Measurements from ENCODE around the gene SPATA18.
"Not testable (repeated sequence)": the region's sequence is repeated elsewhere in the genome, so short reads cannot be mapped to it uniquely, and the experiment has no call there.

The SPATA18 gene

DNA sequence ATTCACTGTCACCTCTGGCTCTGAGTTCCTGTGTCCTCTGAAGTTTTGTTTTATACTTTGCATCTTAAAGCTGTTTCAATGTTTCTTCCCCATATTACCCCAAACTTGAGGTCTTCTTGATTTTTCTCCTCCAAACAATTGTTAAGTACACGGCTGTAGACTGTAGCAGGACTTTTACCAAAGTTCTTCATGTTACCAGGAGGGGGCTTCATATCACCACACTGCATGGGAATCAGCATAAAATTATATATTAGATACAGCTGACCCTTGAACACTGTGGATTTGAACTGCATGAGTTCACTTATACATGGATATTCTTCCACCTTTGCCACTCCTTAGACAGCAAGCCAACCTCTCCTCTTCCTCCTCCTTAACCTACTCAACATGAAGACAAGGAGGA, 56.6 kb downstream of the SPATA18 start:
- no peak for DNase-seq

DNA sequence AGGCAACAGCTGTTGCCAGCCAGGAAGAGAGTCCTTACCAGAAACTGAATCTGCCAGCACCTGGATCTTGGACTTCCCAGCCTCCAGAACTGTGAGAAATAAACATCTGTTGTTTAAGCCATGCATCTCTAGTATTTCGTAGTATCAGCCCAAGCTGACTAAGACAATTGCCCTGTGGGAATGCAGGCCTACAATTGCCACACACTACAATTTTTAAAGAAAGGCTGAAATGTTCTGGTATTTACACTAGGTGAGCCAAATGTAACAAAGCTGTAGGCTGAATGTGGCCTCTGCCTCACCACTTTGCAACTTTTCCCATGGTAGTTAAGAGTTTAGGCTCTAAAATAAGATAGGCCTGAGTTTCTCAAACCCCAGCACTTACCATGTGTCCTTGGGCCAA, 59.1 kb downstream of the SPATA18 start:
- no peak for DNase-seq

GRCh38 chr4:52111995-52112394, 60.9 kb downstream of the SPATA18 start:
- DNase-seq, result no peak

- no peak for DNase-seq
These were observed 61.3 kb downstream of the SPATA18 start for GRCh38 chr4:52112411-52112810.

DNA sequence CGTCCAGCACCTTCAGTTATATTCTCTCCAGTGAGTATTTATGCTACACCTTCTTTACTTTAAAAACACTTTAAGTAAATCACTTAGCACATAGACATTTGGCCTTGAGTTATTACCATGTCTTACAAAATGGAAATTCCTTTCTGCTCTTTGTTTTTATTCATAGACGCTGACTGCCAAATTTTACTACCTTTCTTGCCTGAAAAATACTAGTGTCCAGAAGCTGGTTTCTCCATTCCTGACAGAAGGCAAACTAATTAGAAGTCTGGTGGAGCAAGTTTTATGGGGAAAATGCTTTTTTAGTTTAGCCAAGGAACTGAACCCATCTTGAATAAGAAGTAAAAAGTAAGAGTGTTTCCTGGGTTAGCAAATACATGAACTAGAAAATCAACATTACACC, 65.5 kb downstream of the SPATA18 start:
- no peak for DNase-seq

DNA sequence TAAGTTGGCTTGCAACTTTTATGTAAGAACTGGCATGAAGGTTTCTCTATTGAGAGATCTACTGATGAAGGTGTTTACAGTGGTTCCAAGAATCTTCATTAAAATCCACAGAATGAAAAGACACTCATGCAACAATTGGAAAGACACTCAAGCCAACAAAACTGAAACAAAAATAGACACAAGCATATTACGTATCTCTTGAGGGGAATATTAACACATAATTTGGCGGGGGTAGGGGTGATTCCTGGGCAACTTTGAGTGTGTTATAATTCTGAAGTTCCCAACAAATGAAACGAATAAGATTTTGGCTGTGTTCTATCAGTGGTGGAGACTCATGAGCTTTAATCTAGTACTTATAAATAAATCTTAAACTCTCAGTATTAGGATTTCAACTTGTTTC, 75.1 kb downstream of the SPATA18 start:
- no peak for DNase-seq

GRCh38 chr4:52126966-52127365, 75.9 kb downstream of the SPATA18 start:
- DNase-seq, result no peak

DNA sequence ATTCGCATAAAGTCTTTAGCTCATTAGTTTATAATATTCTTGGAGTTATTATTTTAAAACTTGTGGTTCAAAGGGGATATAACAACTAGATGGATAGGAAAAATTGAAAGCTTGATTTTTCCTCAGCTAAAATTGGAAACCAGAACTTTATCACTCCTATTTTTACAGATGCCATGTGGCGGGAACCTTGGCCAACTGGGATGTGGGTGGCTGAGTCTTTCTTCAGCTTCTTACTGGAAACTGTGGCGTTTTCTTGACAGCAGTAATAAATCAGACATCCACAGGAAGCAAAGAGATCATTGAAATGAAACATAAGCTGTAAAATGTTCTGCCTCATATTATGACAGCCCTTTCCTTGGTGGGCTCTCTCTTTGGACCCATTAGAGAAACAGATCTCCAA, 84.1 kb downstream of the SPATA18 start:
- no peak for DNase-seq

DNA sequence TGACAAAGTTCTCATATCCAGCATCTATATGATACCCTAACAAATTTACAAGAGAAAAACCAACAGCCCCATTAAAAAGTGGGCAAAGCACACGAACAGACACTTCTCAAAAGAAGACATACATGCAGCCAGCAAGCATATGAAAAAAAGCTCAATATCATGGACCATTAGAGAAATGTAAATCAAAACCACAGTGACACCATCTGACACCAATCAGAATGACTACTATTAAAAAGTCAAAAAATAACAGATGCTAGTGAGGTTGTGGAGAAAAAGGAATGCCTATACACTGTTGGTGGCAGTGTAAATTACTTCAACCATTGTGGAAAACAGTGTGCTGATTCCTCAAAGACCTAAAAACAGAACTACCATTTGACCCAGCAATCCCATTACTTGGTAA, 86.0 kb downstream of the SPATA18 start:
- not testable (repeated sequence) for DNase-seq

DNA sequence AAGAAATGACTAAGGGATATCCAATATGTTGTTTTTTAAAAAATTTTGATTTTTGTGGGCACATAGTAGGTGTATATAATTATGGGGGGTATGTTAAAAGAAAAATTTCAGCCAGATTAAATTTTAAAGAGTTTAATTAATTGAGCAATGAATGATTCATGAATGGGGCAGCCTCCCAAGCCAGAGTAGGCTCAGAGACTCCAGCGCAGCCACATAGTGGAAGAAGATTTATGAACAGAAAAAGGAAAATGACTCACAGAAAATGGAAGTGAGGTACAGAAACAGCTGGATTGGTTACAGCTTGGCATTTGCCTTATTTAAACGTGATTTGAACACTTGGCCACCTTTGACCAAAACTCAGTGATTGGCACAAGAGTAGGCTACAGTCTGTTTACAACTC, 91.7 kb downstream of the SPATA18 start:
- DNase-seq, result no peak

DNA sequence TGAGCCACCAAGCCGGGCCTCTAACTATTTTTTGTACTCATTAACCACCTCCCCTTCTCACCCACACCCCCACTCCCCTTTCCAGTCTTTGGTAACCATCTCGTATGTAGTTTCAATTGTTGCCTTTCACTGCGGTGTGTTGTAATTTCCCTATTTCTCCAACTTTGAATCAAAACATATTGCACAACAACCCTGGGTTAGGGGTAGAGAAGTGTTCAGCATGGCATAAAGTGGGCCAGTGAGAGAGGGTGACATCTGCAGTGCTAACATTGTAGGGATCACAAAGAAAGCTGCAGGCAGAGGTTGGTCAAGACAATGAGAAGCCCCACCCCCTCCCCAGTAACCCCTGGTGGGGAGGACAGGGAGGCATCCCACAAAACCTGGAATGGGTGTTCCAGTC, 92.7 kb downstream of the SPATA18 start:
- DNase-seq, result no peak

DNA sequence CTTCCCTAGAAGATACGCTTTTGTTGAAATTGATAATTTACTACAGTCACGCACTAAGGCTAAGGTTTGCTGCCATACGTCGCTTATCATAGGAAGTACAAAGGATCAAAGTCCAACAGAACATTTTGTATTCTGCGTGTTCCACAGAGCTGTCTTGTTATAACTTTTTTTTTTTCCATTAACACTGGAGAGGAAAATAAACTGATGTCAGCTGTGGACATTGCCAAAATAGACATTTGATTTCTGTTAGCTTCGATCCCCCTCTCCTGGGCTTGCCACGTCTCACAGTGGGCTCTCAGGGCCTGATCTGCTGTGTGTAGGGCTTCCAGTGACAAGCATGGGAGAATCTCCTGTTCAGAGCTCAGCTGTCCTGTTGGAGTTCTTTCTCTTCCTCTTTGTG, 93.3 kb downstream of the SPATA18 start:
- no peak for DNase-seq
